H1 (cell line): Measurements from ENCODE around the gene LARP1. TPM values are rescaled to one million over a fixed set of nuclear protein-coding genes. Genes with fewer than 3 reads are reported as not detected.

Experiments
- CTCF ChIA-PET: fragments of 300-600 bp; sonication (Branson Sonifier 250); formaldehyde crosslinking; loops from one replicate; lab custom pipeline; 2021; ENCODE audit not compliant: partially characterized antibody; lab: Charles Lee
- POLR2A ChIA-PET: fragments of 300-600 bp; sonication (Branson Sonifier 250); formaldehyde crosslinking; loops from one replicate; lab custom pipeline; 2021; ENCODE audit warnings: inconsistent platforms; ENCODE audit not compliant: partially characterized antibody; lab: Charles Lee
- DNase-seq, 2 experiments: peaks; one replicate each; pipeline versions ENCODE4 v3.0.0 to v3.0.0-alpha.2; 2010 to 2022; ENCODE audit warnings: low spot score in 2 of 2, low read depth in 1 of 2, mixed read lengths in 1 of 2
- FAIRE-seq: peaks from 2 replicates; lab custom pipeline; 2011; peaks lifted over from hg19 to GRCh38; lab: Jason Lieb, UNC
- H2AFZ ChIP-seq: 2 replicates; pipeline ENCODE4 v1.8.1; 2012; ENCODE audit warnings: low read length, inconsistent platforms
- H2AK5ac ChIP-seq: 2 replicates; pipeline ENCODE4 v1.6.1; 2013; ENCODE audit warnings: low read depth, low read length
- H2BK120ac ChIP-seq: replicated peaks from 2 replicates; pipeline ENCODE3; 2013; ENCODE audit warnings: low read depth, low read length, inconsistent platforms
- H2BK12ac ChIP-seq: 2 replicates; pipeline ENCODE4 v1.6.1; 2013; ENCODE audit warnings: low read depth, low read length
- H2BK15ac ChIP-seq: 2 replicates; pipeline ENCODE4 v1.6.1; 2013; ENCODE audit warnings: low read length
- H2BK20ac ChIP-seq: 2 replicates; pipeline ENCODE4 v1.6.1; 2013; ENCODE audit warnings: low read length
- H2BK5ac ChIP-seq: 2 replicates; pipeline ENCODE4 v1.6.1; 2013; ENCODE audit warnings: low read depth, low read length
- H3K14ac ChIP-seq: 2 replicates; pipeline ENCODE4 v1.6.1; 2013; ENCODE audit warnings: inconsistent platforms; ENCODE audit not compliant: insufficient read length
- H3K18ac ChIP-seq: 2 replicates; pipeline ENCODE4 v1.6.1; 2013; ENCODE audit warnings: low read length; ENCODE audit errors: extremely low read depth
- H3K23ac ChIP-seq: 2 replicates; pipeline ENCODE4 v1.6.1; 2013; ENCODE audit warnings: inconsistent platforms; ENCODE audit not compliant: insufficient read length
- H3K23me2 ChIP-seq: 2 replicates; pipeline ENCODE4 v1.6.1; 2013; ENCODE audit warnings: low read depth, low read length
- H3K27ac ChIP-seq: 2 replicates; pipeline ENCODE4 v1.6.1; 2011; ENCODE audit warnings: low read depth, low read length, inconsistent platforms
- H3K27me3 ChIP-seq, 4 experiments: replicated peaks in 1 of 4; 1 replicate in 1 of 4; 2 replicates in 3 of 4; pipeline versions ENCODE4 v1.6.1 to v1.8.1; 2011 to 2013; ENCODE audit warnings: low read length in 3 of 4, mild to moderate bottlenecking in 3 of 4, inconsistent platforms in 2 of 4, mixed read lengths in 2 of 4, moderate library complexity in 1 of 4; ENCODE audit not compliant: control insufficient read depth in 3 of 4, insufficient read depth in 3 of 4; ENCODE audit errors: extremely low read depth in 1 of 4
- H3K36me3 ChIP-seq, 4 experiments: 2 replicates each; pipeline versions ENCODE4 v1.6.1 to v1.8.1; 2011 to 2013; ENCODE audit warnings: mild to moderate bottlenecking in 4 of 4, low read length in 3 of 4, moderate library complexity in 2 of 4, control low read depth in 1 of 4, inconsistent platforms in 1 of 4; ENCODE audit not compliant: insufficient read depth in 4 of 4, control insufficient read depth in 2 of 4
- H3K4ac ChIP-seq: replicated peaks from 2 replicates; pipeline ENCODE3; 2013; ENCODE audit warnings: low read length, low read depth, mixed read lengths, inconsistent platforms; ENCODE audit not compliant: insufficient read length
- H3K4me1 ChIP-seq, 4 experiments: replicated peaks in 1 of 4; 1 replicate in 1 of 4; 2 replicates in 3 of 4; pipeline versions ENCODE4 v1.6.1 to v1.8.1; 2011 to 2013; ENCODE audit warnings: low read length in 3 of 4, inconsistent platforms in 2 of 4, mixed read lengths in 1 of 4; ENCODE audit not compliant: insufficient read depth in 4 of 4, control insufficient read depth in 3 of 4
- H3K4me2 ChIP-seq, 2 experiments: 2 replicates each; pipeline versions ENCODE4 v1.6.1 to v1.8.1; 2011 to 2013; ENCODE audit warnings: low read depth in 2 of 2, low read length in 2 of 2, control low read depth in 1 of 2, inconsistent platforms in 1 of 2, mild to moderate bottlenecking in 1 of 2; ENCODE audit not compliant: insufficient read depth in 1 of 2
- H3K4me3 ChIP-seq, 4 experiments: fragments of 200-600, 300-600 bp in 1 of 4; sonication (generic), shearing (Covaris generic), sonication (Bioruptor Twin) in 1 of 4; 2 replicates each; pipeline versions ENCODE4 v1.5.1 to v1.8.1; 2011 to 2016; ENCODE audit warnings: low read length in 4 of 4, low read depth in 3 of 4, control low read depth in 2 of 4, inconsistent platforms in 2 of 4, mild to moderate bottlenecking in 2 of 4, mixed read lengths in 1 of 4, moderate library complexity in 1 of 4; ENCODE audit not compliant: insufficient read depth in 2 of 4; ENCODE audit errors: extremely low read depth in 1 of 4
- H3K56ac ChIP-seq: replicated peaks from 2 replicates; pipeline ENCODE3; 2013; ENCODE audit warnings: low read depth, mild to moderate bottlenecking, mixed read lengths, low read length, inconsistent platforms; ENCODE audit not compliant: insufficient read length
- H3K79me1 ChIP-seq: 2 replicates; pipeline ENCODE4 v1.6.1; 2013; ENCODE audit warnings: low read depth, low read length, control low read depth
- H3K79me2 ChIP-seq, 2 experiments: 2 replicates each; pipeline versions ENCODE4 v1.6.1 to v1.8.1; 2012 to 2013; ENCODE audit warnings: low read length in 2 of 2, mild to moderate bottlenecking in 2 of 2, inconsistent platforms in 1 of 2; ENCODE audit not compliant: insufficient read depth in 2 of 2, control insufficient read depth in 1 of 2
- H3K9ac ChIP-seq, 4 experiments: replicated peaks in 1 of 4; 1 replicate in 1 of 4; 2 replicates in 3 of 4; pipeline versions ENCODE4 v1.6.1 to v1.8.1; 2011 to 2013; ENCODE audit warnings: low read depth in 3 of 4, low read length in 3 of 4, control low read depth in 2 of 4, mild to moderate bottlenecking in 2 of 4, moderate library complexity in 2 of 4, inconsistent platforms in 1 of 4; ENCODE audit errors: extremely low read depth in 1 of 4
- H3K9me3 ChIP-seq, 2 experiments: 2 replicates each; pipeline versions ENCODE4 v1.6.1 to v1.8.1; 2012 to 2013; ENCODE audit warnings: mild to moderate bottlenecking in 2 of 2, moderate library complexity in 2 of 2, control low read depth in 1 of 2, inconsistent platforms in 1 of 2, low read depth in 1 of 2, low read length in 1 of 2, mixed read lengths in 1 of 2; ENCODE audit not compliant: insufficient read depth in 2 of 2
- H4K20me1 ChIP-seq, 2 experiments: replicated peaks in 1 of 2; 2 replicates each; pipeline versions ENCODE3 to v1.8.1; 2011 to 2013; ENCODE audit warnings: inconsistent platforms in 2 of 2, low read length in 2 of 2, mild to moderate bottlenecking in 1 of 2; ENCODE audit not compliant: insufficient read depth in 2 of 2, control insufficient read depth in 1 of 2
- H4K5ac ChIP-seq: 2 replicates; pipeline ENCODE4 v1.6.1; 2013; ENCODE audit warnings: low read length, low read depth, mixed read lengths, inconsistent platforms; ENCODE audit not compliant: insufficient read length
- H4K8ac ChIP-seq: 2 replicates; pipeline ENCODE4 v1.8.0; 2013; ENCODE audit warnings: mild to moderate bottlenecking, moderate library complexity, low read length, inconsistent platforms; ENCODE audit not compliant: insufficient read depth; ENCODE audit errors: extremely low read depth
- H4K91ac ChIP-seq: replicated peaks from 2 replicates; pipeline ENCODE3; 2013; ENCODE audit warnings: low read length, mixed read lengths, inconsistent platforms; ENCODE audit not compliant: insufficient read length
- ASH2L ChIP-seq: fragments of 200-600, 300-600 bp; sonication (generic); IDR thresholded peaks from one replicate; pipeline ENCODE4 v1.7.1; 2017; ENCODE audit warnings: low read length
- CHD1 ChIP-seq: IDR thresholded peaks from 2 replicates; pipeline ENCODE4 v1.6.1; 2012; ENCODE audit warnings: low read depth, low read length, improper control_type of control experiment
- CREB1 ChIP-seq: IDR thresholded peaks from 2 replicates; pipeline ENCODE4 v1.6.1; 2012; ENCODE audit warnings: inconsistent platforms
- CTBP2 ChIP-seq: IDR thresholded peaks from 2 replicates; pipeline ENCODE4 v1.7.0; 2011; ENCODE audit warnings: borderline replicate concordance, mild to moderate bottlenecking, moderate library complexity, mixed read lengths, low read length; ENCODE audit not compliant: insufficient read depth, insufficient read length
- EGR1 ChIP-seq: IDR thresholded peaks from 2 replicates; pipeline ENCODE4 v1.6.1; 2011; ENCODE audit warnings: low read depth, low read length, borderline replicate concordance
- EP300 ChIP-seq, 2 experiments: IDR thresholded peaks; 1 replicate in 1 of 2; 2 replicates in 1 of 2; pipeline ENCODE4 v1.6.1; 2011 to 2012; ENCODE audit warnings: low read depth in 2 of 2, low read length in 2 of 2, mild to moderate bottlenecking in 2 of 2, borderline replicate concordance in 1 of 2, inconsistent platforms in 1 of 2, moderate library complexity in 1 of 2
- EZH2 ChIP-seq: fragments of 200-600 bp; sonication (generic); IDR thresholded peaks from 2 replicates; pipeline ENCODE4 v1.7.1; 2012; ENCODE audit warnings: low read depth, mild to moderate bottlenecking, moderate library complexity, low read length, inconsistent platforms; ENCODE audit not compliant: severe bottlenecking
- KDM5A ChIP-seq: fragments of 200-600 bp; IDR thresholded peaks from 2 replicates; pipeline ENCODE4 v1.7.1; 2012; ENCODE audit warnings: mild to moderate bottlenecking, low read length, inconsistent platforms, mixed read lengths
- NRF1 ChIP-seq: IDR thresholded peaks from 2 replicates; pipeline ENCODE4 v1.6.1; 2011; ENCODE audit warnings: mild to moderate bottlenecking, low read depth, low read length, improper control_type of control experiment
- SP1 ChIP-seq: IDR thresholded peaks from 2 replicates; pipeline ENCODE4 v1.6.1; 2011; ENCODE audit warnings: low read depth, low read length
- ZNF274 ChIP-seq: IDR thresholded peaks from 2 replicates; pipeline ENCODE4 v1.7.0; 2012; ENCODE audit warnings: low read length, borderline replicate concordance; ENCODE audit errors: extremely low read depth
- WGBS, 2 experiments: shearing (Covaris generic) in 1 of 2; methylation state at CpG; one replicate each; pipeline versions ENCODE4 v1.1.6 to v1.1.7; 2013 to 2015; ENCODE audit warnings: low lambda C conversion rate in 2 of 2, mixed read lengths in 2 of 2, inconsistent platforms in 1 of 2, low coverage in 1 of 2, missing lambda C conversion rate in 1 of 2; ENCODE audit not compliant: insufficient replicate concordance in 2 of 2, insufficient coverage in 1 of 2, insufficient read length in 1 of 2; ENCODE audit errors: extremely low coverage in 1 of 2, missing lambda C conversion rate in 1 of 2; 5-methylcytosine and 5-hydroxymethylcytosine counted together
- polyA plus RNA-seq, 7 experiments: library from polyadenylated mRNA; depleted of rRNA in 3 of 7; stranded (reverse) in 5 of 7; unstranded in 2 of 7; fragments of >200 nt in 5 of 7; fragments of 200-250 nt in 2 of 7; gene quantifications; 1 replicate in 5 of 7; 2 replicates in 1 of 7; 4 replicates in 1 of 7; pipeline versions ENCODE4 v1.2.1 to v1.2.3, GENCODE V29; 2011 to 2013; ENCODE audit warnings: missing spikeins in 2 of 7, mixed read lengths in 2 of 7
- total RNA-seq: library from RNA; stranded (reverse); fragmentation: NEBNext Ultra II Directional; extraction: Animal tissue kit (Norgen Biotek cat#: 25700); gene quantifications from 2 replicates; pipeline ENCODE4 v1.2.1, GENCODE V29; 2021
- TF ChIP-seq, protein P1 (sequence below), 3 experiments: IDR thresholded peaks; 1 replicate in 2 of 3; 2 replicates in 1 of 3; pipeline versions ENCODE4 v1.5.1 to v1.6.1; 2011; ENCODE audit warnings: low read length in 3 of 3, mild to moderate bottlenecking in 3 of 3, inconsistent platforms in 2 of 3, low read depth in 1 of 3, moderate library complexity in 1 of 3; ENCODE audit not compliant: insufficient read depth in 1 of 3; ENCODE audit errors: control extremely low read depth in 1 of 3

LARP1 gene
- total and polyA plus RNA-seq, 2 of the 8 experiments (the other 6 are each of a cell fraction or from before 2014, with no cell fraction given), result 106 to 422 TPM

DNA sequence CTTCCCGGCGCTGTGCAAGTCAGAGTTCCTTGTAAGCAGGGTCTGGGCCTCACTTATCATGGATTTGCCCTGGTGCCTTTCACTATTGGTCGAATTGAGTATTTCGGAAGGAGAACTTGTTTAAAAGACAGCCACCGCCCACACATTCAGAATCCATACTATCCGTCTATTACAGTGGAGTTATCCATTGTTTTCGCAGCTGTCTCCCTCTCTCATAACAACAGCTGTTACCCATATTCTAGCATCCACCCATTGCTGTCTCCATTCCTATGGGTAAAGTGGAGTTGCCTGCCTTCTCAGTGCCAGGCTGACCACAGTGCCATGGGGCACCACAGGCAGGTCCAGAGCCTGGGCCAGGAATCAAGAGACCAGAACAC lies 75.0 kb downstream of the LARP1 start:
- FAIRE-seq, result no peak
- no peak overlapping the region for H2AK5ac ChIP-seq
- no peaks in the 10 kb centered on the region for H3K9me3 ChIP-seq
- H3K79me1 ChIP-seq, result no peaks in the 10 kb centered on the region
- H3K4ac ChIP-seq, result no peak overlapping the region
- no peak overlapping the region for H4K5ac ChIP-seq
- H3K27me3 ChIP-seq, result no peaks in the 10 kb centered on the region
- no peak overlapping the region for H3K56ac ChIP-seq
- H3K14ac ChIP-seq, result no peak overlapping the region
- H4K20me1 ChIP-seq, result peaks cover 0 to 3% of the 10 kb centered on the region in 2 experiments
- WGBS, 2 experiments, result 92% methylated on average over 7 of the region's 7 CpGs; no CpG with 5 or more reads in 1 of the 2 experiments
- peaks cover 0 to 17% (median 10%) of the 10 kb centered on the region in 4 experiments; a peak in 7 of 8 replicates for H3K36me3 ChIP-seq
- H3K4me1 ChIP-seq, result peaks cover 0 to 3% (median 0%) of the 10 kb centered on the region in 4 experiments; a peak in 2 of 7 replicates
- H3K9ac ChIP-seq, result no peak overlapping the region
- H4K8ac ChIP-seq, result no peak overlapping the region; the same call in 1 of the 2 replicates
- no peak overlapping the region for H3K4me3 ChIP-seq
- ChIA-PET POLR2A (interaction anchor here (1.7 to 2.8 kb wide), 2 partner anchors 10 to 11 kb away, joined by 7 read pairs; no protein-coding TSS in a partner anchor), CTCF (interaction anchor here (1.1 to 1.2 kb wide), 2 partner anchors 15 to 38 kb away, joined by 3 to 4 read pairs; no protein-coding TSS in a partner anchor)
- H3K4me2 ChIP-seq, result no peak overlapping the region
- H2BK5ac ChIP-seq, result no peak overlapping the region
- no peak overlapping the region for H2AFZ ChIP-seq
- H2BK20ac ChIP-seq, result no peak overlapping the region
- no peak overlapping the region for H3K18ac ChIP-seq
- H4K91ac ChIP-seq, result no peak overlapping the region
- no peak overlapping the region for H2BK15ac ChIP-seq
- H3K79me2 ChIP-seq, result no peaks in the 10 kb centered on the region
- no peak overlapping the region for H2BK120ac ChIP-seq
- no peak for DNase-seq
- H3K27ac ChIP-seq, result no peak overlapping the region
- H2BK12ac ChIP-seq, result no peak overlapping the region
- no peaks in the 10 kb centered on the region for H3K23me2 ChIP-seq
- no peak overlapping the region for H3K23ac ChIP-seq
- TF ChIP-seq EZH2, result no peak
- no peak for TF ChIP-seq CTBP2
- no peak for TF ChIP-seq EGR1
- no peak for TF ChIP-seq CHD1
- no peak for TF ChIP-seq ASH2L
- no peak for TF ChIP-seq ZNF274
- no peak for TF ChIP-seq CREB1
- TF ChIP-seq EP300 (IDR thresholded peaks at IDR 0.05; ENCODE audit: borderline replicate concordance in 1 of 2, low read depth in 2 of 2, low read length in 2 of 2), result no peak
- no peak for TF ChIP-seq SP1
- no peak for TF ChIP-seq KDM5A
- TF ChIP-seq, protein P1, sequence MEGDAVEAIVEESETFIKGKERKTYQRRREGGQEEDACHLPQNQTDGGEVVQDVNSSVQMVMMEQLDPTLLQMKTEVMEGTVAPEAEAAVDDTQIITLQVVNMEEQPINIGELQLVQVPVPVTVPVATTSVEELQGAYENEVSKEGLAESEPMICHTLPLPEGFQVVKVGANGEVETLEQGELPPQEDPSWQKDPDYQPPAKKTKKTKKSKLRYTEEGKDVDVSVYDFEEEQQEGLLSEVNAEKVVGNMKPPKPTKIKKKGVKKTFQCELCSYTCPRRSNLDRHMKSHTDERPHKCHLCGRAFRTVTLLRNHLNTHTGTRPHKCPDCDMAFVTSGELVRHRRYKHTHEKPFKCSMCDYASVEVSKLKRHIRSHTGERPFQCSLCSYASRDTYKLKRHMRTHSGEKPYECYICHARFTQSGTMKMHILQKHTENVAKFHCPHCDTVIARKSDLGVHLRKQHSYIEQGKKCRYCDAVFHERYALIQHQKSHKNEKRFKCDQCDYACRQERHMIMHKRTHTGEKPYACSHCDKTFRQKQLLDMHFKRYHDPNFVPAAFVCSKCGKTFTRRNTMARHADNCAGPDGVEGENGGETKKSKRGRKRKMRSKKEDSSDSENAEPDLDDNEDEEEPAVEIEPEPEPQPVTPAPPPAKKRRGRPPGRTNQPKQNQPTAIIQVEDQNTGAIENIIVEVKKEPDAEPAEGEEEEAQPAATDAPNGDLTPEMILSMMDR (IDR thresholded peaks at IDR 0.05; ENCODE audit: control extremely low read depth in 1 of 3, insufficient read depth in 1 of 3, low read depth in 1 of 3, low read length in 3 of 3), result no peak
- no peak for TF ChIP-seq NRF1
